ENCODE measurements around the gene SCD. TPM values are rescaled to one million over a fixed set of nuclear protein-coding genes. Genes with fewer than 3 reads are reported as not detected.
A peak's percentile ranks its signal among the peaks of the same experiment; 100 is the strongest.

Gene SCD
- total and polyA plus RNA-seq, 12 donors, result 44.2 to 979 (median 221) TPM

DNA sequence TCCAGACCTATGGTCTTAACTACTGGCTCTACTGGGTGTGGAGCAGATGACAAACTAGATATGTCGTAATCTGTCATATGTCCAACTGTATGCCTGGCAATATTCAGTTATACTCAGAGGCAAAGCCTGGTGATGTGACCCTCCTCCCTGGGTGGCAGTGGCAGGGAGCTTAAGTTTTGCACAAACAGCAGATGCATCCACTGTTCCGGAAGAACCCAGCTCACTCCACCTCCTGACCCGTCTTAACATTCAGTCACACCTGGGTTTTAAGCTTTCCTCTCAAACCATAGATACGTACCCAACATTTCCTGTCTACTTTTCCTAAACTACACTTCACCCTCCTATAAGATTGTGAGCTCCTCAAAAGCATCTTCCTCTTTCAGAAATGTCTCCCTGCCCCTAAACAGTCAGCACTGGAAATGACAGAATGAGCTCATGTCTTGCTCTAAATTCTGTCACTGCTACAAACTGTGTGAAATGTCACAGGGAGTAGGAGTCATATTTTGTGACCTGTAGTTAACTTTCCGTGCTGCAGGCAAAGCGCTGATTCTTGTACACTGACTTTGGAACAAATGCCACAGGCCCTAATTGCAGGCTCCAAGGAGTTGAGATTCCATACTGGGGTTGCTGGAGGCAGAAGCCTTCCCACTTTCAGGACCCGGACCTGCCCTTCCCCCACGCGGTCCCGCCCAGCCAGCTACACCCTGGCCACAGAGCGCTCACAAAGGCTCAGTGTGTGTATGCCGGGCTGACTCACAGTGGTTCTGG, 23.9 kb downstream of the SCD start:
- Histone ChIP-seq H3K27me3 (no peaks in the 10 kb centered on the region), H3K9me3 (replicated peaks in 1 of 3) (no peaks in the 10 kb centered on the region), H3K36me3 (replicated peaks in 1 of 2) (no peaks in the 10 kb centered on the region), H3K27ac (peak overlapping the region; percentile 46 to 99 (median 84)), H3K4me3 (peak overlapping the region in 1 of 4 donors; percentile 12), H3K4me1 (replicated peaks in 1 of 2) (peaks cover 36 to 46% of the 10 kb centered on the region in 2 donors)
- peak; percentile 80 to 92 (median 88) for DNase-seq
- WGBS, 4 donors, result 29 to 39% (median 36%) methylated on average over 6 to 12 of the region's 12 CpGs
- TF ChIP-seq CTCF (IDR thresholded peaks at IDR 0.05) (no peak), POLR2A (IDR thresholded peaks at IDR 0.05) (peak in 1 of 2 donors; percentile 79)
- intact Hi-C loops (cut with DNase I), result no loop called here

DNA sequence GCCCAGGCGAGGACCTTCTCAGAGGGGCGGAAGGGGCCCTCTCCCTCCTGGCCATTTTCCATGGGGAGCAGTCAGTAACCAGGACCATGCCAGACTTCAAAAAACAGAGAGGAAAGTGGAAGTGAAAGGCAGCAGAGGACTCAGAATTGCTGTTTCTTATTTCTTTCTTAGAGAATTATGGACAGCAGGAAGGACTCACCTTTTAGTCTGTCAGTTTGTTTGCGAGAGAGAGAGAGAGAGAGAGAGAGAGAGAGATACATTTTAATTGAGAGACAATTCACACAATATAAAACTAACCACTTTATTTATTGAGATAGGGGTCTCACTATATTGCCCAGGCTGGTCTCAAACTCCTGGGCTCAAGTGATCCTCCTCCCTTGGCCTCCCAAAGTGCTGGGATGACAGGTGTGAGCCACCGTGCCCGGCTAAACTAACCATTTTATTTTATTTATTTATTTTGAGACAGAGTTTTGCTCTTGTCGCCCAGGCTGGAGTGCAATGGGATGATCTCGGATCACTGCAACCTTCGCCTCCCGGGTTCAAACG, 24.5 kb downstream of the SCD start:
- Histone ChIP-seq H3K9me3 (replicated peaks in 1 of 3) (no peaks in the 10 kb centered on the region), H3K4me1 (replicated peaks in 1 of 2) (peaks cover 36 to 46% of the 10 kb centered on the region in 2 donors), H3K27me3 (no peaks in the 10 kb centered on the region), H3K4me3 (peak overlapping the region in 1 of 4 donors; percentile 12), H3K27ac (peak overlapping the region; percentile 46 to 99 (median 84)), H3K36me3 (replicated peaks in 1 of 2) (no peaks in the 10 kb centered on the region)
- TF ChIP-seq POLR2A (IDR thresholded peaks at IDR 0.05) (peak in 1 of 2 donors; percentile 11), CTCF (IDR thresholded peaks at IDR 0.05) (no peak)
- WGBS, 4 donors, result 72 to 89% (median 76%) methylated on average over 8 to 10 of the region's 10 CpGs
- intact Hi-C loops (cut with DNase I), result no loop called here
- DNase-seq, result no peak

- H3K9me3 ChIP-seq (replicated peaks in 1 of 3), result no peaks in the 10 kb centered on the region
- no peaks in the 10 kb centered on the region for H3K36me3 ChIP-seq (replicated peaks in 1 of 2)
- 15 to 36% (median 23%) methylated on average over 8 to 16 of the region's 16 CpGs for WGBS, 4 donors
- no peak for TF ChIP-seq CTCF (IDR thresholded peaks at IDR 0.05)
- no peak for TF ChIP-seq POLR2A (IDR thresholded peaks at IDR 0.05)
- DNase-seq, result no peak
- intact Hi-C loops (cut with DNase I), result no loop called here
- peak overlapping the region in 4 of 5 donors; percentile 95 to 99 (median 98) for H3K27ac ChIP-seq
- peaks cover 36 to 46% of the 10 kb centered on the region in 2 donors for H3K4me1 ChIP-seq (replicated peaks in 1 of 2)
- no peaks in the 10 kb centered on the region for H3K27me3 ChIP-seq
- H3K4me3 ChIP-seq, result peak overlapping the region in 1 of 4 donors; percentile 52
Observed at GRCh38 chr10:100372415-100373297, 25.6 kb downstream of the SCD start.

Data from adrenal gland (tissue), 12 donors.